ENCODE data around the gene GABBR2. TPM values are rescaled to one million over a fixed set of nuclear protein-coding genes. Genes with fewer than 3 reads are reported as not detected.

The GABBR2 gene
- total RNA-seq, 1 experiment from 2014 or later: 6.3 TPM

GRCh38 chr9:98667005-98667640 is 41.6 kb downstream of the GABBR2 start:
- BruUV-seq (replicated peaks): no TSS peak
- in situ Hi-C loops (cut with HindIII; ENCODE audit: low pct_unique_long_range_greater_than_20kb, low sequenced_read_pairs): no loop called here
- TF ChIP-seq SIN3A (IDR thresholded peaks at IDR 0.05; ENCODE audit: borderline replicate concordance, insufficient read depth, low read depth, low read length) (no peak), TCF7L2 (IDR thresholded peaks at IDR 0.05; ENCODE audit: low read depth, low read length) (no peak)

DNA sequence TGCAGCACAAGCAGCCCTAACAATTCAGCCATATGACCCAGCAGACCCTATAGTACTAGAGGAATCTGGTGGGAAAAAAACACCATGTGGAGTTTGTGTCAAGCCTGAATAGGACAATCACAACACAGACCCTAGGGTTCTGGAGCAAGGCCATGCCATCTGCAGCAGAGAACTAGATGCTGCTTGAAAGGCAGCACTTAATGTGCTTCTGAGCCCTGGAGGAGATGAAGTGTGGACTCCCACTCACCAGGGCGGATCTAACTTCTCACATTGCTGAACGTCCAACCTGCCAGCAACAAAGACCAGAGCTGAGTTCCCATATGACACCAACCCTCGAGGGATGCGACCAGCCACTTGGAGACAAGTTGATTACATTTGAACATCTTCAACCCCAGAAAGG is 43.2 kb downstream of the GABBR2 start:
- no TSS peak for BruUV-seq (replicated peaks)
- no peak for DNase-seq (ENCODE audit: low read depth, low spot score)
- no peak overlapping the region for H3K4me3 ChIP-seq (ENCODE audit: low read depth in 2 of 2, low read length in 2 of 2)
- no peaks in the 10 kb centered on the region for H3K9me3 ChIP-seq (ENCODE audit: control insufficient read depth, insufficient read depth, low read depth, low read length)
- no peaks in the 10 kb centered on the region for H3K36me3 ChIP-seq (ENCODE audit: control insufficient read depth, insufficient read depth, low read length)
- H3K4me1 ChIP-seq (ENCODE audit: control insufficient read depth, insufficient read depth, low read length): no peaks in the 10 kb centered on the region
- no peak overlapping the region for H3K27ac ChIP-seq (ENCODE audit: low read length)
- intact Hi-C loops (cut with micrococcal nuclease; ENCODE audit: unreplicated experiment) (no loop called here), in situ Hi-C loops (cut with HindIII; ENCODE audit: low pct_unique_long_range_greater_than_20kb, low sequenced_read_pairs) (no loop called here)
- ChIA-PET CTCF (no interaction called here), POLR2A (no interaction called here)
- no peaks in the 10 kb centered on the region for H3K27me3 ChIP-seq (ENCODE audit: control insufficient read depth, insufficient read depth, low read length)
- TF ChIP-seq TCF7L2 (IDR thresholded peaks at IDR 0.05; ENCODE audit: low read depth, low read length) (no peak), POLR2AphosphoS5 (IDR thresholded peaks at IDR 0.05; ENCODE audit: low read depth, low read length) (no peak), SIN3A (IDR thresholded peaks at IDR 0.05; ENCODE audit: borderline replicate concordance, insufficient read depth, low read depth, low read length) (no peak)
- TF ChIP-seq, protein P1, sequence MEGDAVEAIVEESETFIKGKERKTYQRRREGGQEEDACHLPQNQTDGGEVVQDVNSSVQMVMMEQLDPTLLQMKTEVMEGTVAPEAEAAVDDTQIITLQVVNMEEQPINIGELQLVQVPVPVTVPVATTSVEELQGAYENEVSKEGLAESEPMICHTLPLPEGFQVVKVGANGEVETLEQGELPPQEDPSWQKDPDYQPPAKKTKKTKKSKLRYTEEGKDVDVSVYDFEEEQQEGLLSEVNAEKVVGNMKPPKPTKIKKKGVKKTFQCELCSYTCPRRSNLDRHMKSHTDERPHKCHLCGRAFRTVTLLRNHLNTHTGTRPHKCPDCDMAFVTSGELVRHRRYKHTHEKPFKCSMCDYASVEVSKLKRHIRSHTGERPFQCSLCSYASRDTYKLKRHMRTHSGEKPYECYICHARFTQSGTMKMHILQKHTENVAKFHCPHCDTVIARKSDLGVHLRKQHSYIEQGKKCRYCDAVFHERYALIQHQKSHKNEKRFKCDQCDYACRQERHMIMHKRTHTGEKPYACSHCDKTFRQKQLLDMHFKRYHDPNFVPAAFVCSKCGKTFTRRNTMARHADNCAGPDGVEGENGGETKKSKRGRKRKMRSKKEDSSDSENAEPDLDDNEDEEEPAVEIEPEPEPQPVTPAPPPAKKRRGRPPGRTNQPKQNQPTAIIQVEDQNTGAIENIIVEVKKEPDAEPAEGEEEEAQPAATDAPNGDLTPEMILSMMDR (IDR thresholded peaks at IDR 0.05): no peak
- TF ChIP-seq, protein P2, sequence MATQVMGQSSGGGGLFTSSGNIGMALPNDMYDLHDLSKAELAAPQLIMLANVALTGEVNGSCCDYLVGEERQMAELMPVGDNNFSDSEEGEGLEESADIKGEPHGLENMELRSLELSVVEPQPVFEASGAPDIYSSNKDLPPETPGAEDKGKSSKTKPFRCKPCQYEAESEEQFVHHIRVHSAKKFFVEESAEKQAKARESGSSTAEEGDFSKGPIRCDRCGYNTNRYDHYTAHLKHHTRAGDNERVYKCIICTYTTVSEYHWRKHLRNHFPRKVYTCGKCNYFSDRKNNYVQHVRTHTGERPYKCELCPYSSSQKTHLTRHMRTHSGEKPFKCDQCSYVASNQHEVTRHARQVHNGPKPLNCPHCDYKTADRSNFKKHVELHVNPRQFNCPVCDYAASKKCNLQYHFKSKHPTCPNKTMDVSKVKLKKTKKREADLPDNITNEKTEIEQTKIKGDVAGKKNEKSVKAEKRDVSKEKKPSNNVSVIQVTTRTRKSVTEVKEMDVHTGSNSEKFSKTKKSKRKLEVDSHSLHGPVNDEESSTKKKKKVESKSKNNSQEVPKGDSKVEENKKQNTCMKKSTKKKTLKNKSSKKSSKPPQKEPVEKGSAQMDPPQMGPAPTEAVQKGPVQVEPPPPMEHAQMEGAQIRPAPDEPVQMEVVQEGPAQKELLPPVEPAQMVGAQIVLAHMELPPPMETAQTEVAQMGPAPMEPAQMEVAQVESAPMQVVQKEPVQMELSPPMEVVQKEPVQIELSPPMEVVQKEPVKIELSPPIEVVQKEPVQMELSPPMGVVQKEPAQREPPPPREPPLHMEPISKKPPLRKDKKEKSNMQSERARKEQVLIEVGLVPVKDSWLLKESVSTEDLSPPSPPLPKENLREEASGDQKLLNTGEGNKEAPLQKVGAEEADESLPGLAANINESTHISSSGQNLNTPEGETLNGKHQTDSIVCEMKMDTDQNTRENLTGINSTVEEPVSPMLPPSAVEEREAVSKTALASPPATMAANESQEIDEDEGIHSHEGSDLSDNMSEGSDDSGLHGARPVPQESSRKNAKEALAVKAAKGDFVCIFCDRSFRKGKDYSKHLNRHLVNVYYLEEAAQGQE (IDR thresholded peaks at IDR 0.05; ENCODE audit: insufficient read depth in 1 of 2, low read depth in 2 of 2, low read length in 1 of 2): no peak
- no peak for ATAC-seq

More at GRCh38 chr9:98667005-98667640, 41.6 kb downstream of the GABBR2 start:
- no peak for ATAC-seq
- CTCF ChIA-PET: no interaction called here
- no peak for DNase-seq (ENCODE audit: low read depth, low spot score)
- POLR2A ChIA-PET: no interaction called here
- Histone ChIP-seq H3K4me1 (ENCODE audit: control insufficient read depth, insufficient read depth, low read length) (no peaks in the 10 kb centered on the region), H3K4me3 (ENCODE audit: low read depth in 2 of 2, low read length in 2 of 2) (no peak overlapping the region), H3K27me3 (ENCODE audit: control insufficient read depth, insufficient read depth, low read length) (no peaks in the 10 kb centered on the region), H3K27ac (ENCODE audit: low read length) (no peak overlapping the region), H3K9me3 (ENCODE audit: control insufficient read depth, insufficient read depth, low read depth, low read length) (no peaks in the 10 kb centered on the region), H3K36me3 (ENCODE audit: control insufficient read depth, insufficient read depth, low read length) (no peaks in the 10 kb centered on the region)
- intact Hi-C loops (cut with micrococcal nuclease; ENCODE audit: unreplicated experiment): no loop called here

GRCh38 chr9:98660541-98660940 is 48.2 kb downstream of the GABBR2 start:
- in situ Hi-C loops (cut with HindIII; ENCODE audit: low pct_unique_long_range_greater_than_20kb, low sequenced_read_pairs) (no loop called here), intact Hi-C loops (cut with micrococcal nuclease; ENCODE audit: unreplicated experiment) (no loop called here)
- TF ChIP-seq, protein P2 (IDR thresholded peaks at IDR 0.05; ENCODE audit: insufficient read depth in 1 of 2, low read depth in 2 of 2, low read length in 1 of 2): no peak
- TF ChIP-seq POLR2AphosphoS5 (IDR thresholded peaks at IDR 0.05; ENCODE audit: low read depth, low read length) (no peak), TCF7L2 (IDR thresholded peaks at IDR 0.05; ENCODE audit: low read depth, low read length) (no peak), SIN3A (IDR thresholded peaks at IDR 0.05; ENCODE audit: borderline replicate concordance, insufficient read depth, low read depth, low read length) (no peak)
- TF ChIP-seq, protein P1 (IDR thresholded peaks at IDR 0.05): no peak
- ChIA-PET CTCF (no interaction called here), POLR2A (no interaction called here)
- no TSS peak for BruUV-seq (replicated peaks)
- Histone ChIP-seq H3K27me3 (ENCODE audit: control insufficient read depth, insufficient read depth, low read length) (no peaks in the 10 kb centered on the region), H3K4me3 (ENCODE audit: low read depth in 2 of 2, low read length in 2 of 2) (no peak overlapping the region), H3K4me1 (ENCODE audit: control insufficient read depth, insufficient read depth, low read length) (no peaks in the 10 kb centered on the region), H3K27ac (ENCODE audit: low read length) (no peak overlapping the region), H3K9me3 (ENCODE audit: control insufficient read depth, insufficient read depth, low read depth, low read length) (no peaks in the 10 kb centered on the region), H3K36me3 (ENCODE audit: control insufficient read depth, insufficient read depth, low read length) (no peaks in the 10 kb centered on the region)
- ATAC-seq (no peak), DNase-seq (ENCODE audit: low read depth, low spot score) (no peak)
